ENCODE data around the gene DGKH. TPM values are rescaled to one million over a fixed set of nuclear protein-coding genes. Genes with fewer than 3 reads are reported as not detected.

Gene DGKH
- total and polyA plus RNA-seq, 9 of the 15 experiments (the other 6 are each of a cell fraction or from before 2014, with no cell fraction given): 0.38 to 4.4 (median 3.1) TPM

GRCh38 chr13:42039946-42040729 is 8.3 kb upstream of the DGKH start (continued):
- no peak for TF ChIP-seq E2F4 (CRISPR knock-in tag; IDR thresholded peaks at IDR 0.05; ENCODE audit: low read depth)
- no peak for TF ChIP-seq FOXO4 (CRISPR knock-in tag; IDR thresholded peaks at IDR 0.05)
- TF ChIP-seq RREB1 (CRISPR knock-in tag; IDR thresholded peaks at IDR 0.05): no peak
- no peak for TF ChIP-seq CHD2 (IDR thresholded peaks at IDR 0.05; ENCODE audit: low read depth, low read length)
- no peak for TF ChIP-seq ZHX1 (conservative IDR thresholded peaks at IDR 0.05; ENCODE audit: low read length)
- TF ChIP-seq ZNF830 (CRISPR knock-in tag; IDR thresholded peaks at IDR 0.05): no peak
- no peak for TF ChIP-seq ZNF24 (IDR thresholded peaks at IDR 0.05)

All from K562 (cell line).